AG09319 (cell line): ENCODE data around the gene SFXN1.
"Not testable (repeated sequence)": the region's sequence is repeated elsewhere in the genome, so short reads cannot be mapped to it uniquely, and the experiment has no call there.

ENCODE experiments used
- DNase-seq: peaks from one replicate; pipeline ENCODE4 v3.0.0-alpha.2; 2010; ENCODE audit warnings: low read depth; ENCODE audit errors: extremely low read depth
- TF ChIP-seq, protein P1 (sequence below): IDR thresholded peaks from 2 replicates; pipeline ENCODE4 v1.5.1; 2011; ENCODE audit warnings: low read depth, mild to moderate bottlenecking, inconsistent platforms, low read length, moderate library complexity

SFXN1 gene

DNA sequence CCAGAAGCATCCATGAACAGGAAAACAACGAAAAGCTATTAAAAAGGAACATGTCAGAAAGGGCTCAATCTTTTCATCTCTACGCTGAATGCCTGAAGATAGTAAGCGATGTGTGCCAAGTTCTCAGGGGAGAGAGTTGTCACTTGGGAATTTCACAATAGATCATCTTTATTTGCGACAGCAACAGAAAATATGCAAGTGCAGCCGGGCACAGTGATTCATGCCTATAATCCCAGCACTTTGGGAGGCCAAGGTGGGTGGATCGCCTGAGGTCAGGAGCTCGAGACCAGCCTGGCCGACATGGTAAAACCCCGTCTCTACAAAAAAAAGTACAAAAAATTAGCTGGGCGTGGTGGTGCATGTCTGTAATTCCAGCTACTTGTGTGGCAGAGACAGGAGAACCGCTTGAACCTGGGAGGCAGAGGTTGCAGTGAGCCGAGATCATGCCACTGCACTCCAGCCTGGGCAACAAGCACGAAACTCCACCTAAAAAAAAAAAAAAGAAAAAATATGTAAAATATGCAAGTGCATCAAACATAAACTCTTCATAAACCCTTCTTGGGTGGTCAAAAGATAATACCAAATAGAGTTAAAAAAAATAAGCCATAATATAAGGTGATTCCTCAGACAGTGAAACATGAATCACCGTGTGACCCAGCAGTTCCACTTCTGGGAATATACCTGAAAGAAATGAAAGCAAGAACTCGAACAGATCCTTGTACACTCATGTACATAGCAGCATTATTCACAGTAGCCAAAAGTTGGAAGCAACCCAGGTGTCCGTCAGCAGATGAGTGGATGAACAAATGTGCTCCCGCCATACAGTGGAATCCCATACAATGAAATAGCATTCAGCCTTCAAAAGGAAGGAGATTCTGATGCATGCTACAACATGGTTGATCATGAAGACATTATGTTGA, 16.2 kb downstream of the SFXN1 start:
- DNase-seq: no peak
- TF ChIP-seq, protein P1, sequence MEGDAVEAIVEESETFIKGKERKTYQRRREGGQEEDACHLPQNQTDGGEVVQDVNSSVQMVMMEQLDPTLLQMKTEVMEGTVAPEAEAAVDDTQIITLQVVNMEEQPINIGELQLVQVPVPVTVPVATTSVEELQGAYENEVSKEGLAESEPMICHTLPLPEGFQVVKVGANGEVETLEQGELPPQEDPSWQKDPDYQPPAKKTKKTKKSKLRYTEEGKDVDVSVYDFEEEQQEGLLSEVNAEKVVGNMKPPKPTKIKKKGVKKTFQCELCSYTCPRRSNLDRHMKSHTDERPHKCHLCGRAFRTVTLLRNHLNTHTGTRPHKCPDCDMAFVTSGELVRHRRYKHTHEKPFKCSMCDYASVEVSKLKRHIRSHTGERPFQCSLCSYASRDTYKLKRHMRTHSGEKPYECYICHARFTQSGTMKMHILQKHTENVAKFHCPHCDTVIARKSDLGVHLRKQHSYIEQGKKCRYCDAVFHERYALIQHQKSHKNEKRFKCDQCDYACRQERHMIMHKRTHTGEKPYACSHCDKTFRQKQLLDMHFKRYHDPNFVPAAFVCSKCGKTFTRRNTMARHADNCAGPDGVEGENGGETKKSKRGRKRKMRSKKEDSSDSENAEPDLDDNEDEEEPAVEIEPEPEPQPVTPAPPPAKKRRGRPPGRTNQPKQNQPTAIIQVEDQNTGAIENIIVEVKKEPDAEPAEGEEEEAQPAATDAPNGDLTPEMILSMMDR: no peak

DNA sequence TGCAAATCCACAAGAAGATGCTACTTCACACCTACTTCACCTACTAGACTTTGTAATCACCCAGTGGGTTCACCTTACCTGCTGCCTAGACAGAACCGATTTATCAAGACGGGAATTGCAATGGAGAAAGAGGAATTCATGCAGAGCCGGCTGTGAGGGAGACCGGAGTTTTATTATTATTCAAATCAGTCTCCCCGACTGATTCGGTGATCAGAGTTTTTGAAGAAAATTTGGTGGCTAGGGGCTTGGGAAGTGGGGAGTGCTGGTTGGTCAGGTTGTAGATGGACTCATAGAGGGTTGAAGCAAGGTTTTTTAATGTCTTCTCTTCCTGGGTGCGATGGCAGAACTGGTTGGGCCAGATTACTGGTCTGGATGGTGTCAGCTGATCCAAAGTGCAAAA, 23.4 kb downstream of the SFXN1 start:
- DNase-seq: no peak
- TF ChIP-seq, protein P1: no peak

DNA sequence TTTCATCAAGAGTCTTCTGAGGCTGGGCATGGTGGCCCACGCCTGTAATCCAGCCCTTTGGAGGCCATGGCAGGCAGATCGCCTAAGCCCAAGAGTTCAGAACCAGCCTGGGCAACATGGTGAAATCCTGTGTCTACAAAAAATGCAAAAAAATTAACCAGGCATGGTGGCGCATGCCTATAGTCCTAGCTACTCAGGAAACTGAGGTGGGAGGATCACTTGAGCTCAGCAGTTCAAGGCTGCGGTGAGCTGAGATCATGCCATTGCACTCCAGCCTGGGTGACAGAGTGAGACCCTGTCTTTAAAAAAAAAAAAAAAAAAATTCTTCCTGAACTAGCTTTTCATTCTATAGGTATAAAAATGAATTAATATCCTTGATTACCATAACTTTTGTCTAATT, 29.3 kb downstream of the SFXN1 start:
- not testable (repeated sequence) for DNase-seq

DNA sequence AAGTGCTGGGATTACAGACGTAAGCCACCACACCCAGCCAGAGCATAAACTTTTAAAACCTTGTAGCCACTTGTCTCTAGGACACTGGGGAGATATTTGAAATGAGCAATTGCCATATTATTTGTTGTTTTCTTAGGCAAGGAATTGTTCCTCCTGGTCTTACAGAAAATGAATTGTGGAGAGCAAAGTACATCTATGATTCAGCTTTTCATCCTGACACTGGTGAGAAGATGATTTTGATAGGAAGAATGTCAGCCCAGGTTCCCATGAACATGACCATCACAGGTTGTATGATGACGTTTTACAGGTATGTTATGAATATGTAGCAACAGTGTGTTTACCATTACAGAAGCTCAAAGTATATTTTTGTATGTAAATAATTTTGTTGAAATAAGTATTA, 30.5 kb downstream of the SFXN1 start:
- TF ChIP-seq, protein P1: no peak
- DNase-seq: no peak

DNA sequence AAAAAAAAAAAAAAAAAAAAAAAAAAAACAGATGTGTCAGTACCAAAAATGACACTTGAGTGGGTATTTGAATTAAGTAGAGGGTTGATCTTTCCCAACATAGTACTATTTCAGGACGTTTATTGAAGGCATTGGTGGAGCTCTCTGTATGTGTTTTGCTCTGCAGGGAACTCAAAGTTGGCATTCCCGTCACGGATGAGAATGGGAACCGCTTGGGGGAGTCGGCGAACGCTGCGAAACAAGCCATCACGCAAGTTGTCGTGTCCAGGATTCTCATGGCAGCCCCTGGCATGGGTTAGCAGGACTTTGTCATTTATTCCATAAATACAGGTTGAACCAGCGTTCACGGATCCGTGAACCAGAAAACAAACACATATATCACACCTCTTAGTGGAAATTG, 34.9 kb downstream of the SFXN1 start:
- TF ChIP-seq, protein P1: no peak
- DNase-seq: no peak

DNA sequence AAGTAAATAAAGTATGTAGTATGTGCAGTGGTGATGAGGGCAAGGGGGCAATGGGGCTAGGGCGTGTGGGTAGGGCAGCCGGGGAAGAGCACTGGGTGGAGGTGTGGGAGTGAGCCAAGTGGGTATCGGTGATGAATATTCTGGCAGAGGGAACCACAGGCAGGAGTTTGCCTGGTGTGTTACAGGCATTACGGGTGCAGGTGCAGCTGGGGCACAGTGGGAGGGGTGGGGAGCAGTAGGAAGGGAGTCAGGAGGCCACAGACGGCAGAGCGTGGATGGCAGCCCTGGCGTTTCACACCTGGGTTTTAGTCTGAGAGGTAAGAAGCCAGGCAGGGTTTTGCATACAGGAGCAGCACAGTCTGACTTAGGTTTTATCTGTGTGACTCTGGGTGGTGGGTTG, 35.4 kb downstream of the SFXN1 start:
- TF ChIP-seq, protein P1: no peak
- no peak for DNase-seq

DNA sequence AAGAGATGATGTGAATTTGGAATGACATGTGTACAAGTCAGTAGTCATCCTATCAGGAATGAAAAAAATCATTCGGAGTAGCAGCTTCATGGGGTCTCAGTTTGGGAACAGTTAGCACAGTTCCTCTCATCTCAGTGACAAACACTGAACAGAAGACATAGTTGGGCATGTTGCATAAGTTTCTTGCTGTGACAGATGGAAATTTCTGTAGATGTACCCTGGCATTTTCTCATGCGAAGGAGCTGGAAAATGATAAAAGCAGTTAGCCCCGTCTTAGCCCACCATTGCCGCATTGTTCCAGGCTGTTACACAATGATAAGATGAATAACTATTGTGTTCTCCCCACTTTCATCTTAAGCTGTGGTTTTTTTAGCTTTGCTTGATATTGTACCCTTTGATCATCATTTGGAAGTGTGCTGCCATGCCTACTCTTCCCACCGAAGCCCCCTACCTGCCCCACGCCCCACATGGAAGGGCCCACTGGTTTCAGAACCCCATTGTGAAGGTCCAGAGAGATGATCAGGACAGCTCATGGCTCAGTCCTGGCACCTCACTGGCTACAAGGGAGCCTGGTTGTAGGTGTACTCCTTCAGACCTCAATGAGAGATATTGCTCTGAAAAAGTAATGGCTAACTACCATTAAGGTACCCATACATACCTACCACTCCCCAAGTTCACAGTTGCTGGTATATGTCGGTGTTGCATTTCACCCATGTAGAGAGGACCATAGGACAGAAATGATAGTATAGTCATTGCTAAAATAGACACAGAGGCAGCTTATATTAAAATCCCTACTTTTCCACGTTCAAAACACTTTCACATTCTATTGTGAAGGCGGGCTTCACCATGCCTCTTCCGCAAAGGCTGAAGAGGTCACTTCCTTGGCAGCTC, 38.8 kb downstream of the SFXN1 start:
- TF ChIP-seq, protein P1: no peak
- DNase-seq: no peak
